ENCODE results near the gene DDX24.

The DDX24 gene

GRCh38 chr14:94029671-94030203 lies 51.3 kb downstream of the DDX24 start:
- DNase-seq = no peak

- DNase-seq = no peak
Observed at GRCh38 chr14:94029265-94029664, 51.7 kb downstream of the DDX24 start.

GRCh38 chr14:94028450-94028826 lies 52.6 kb downstream of the DDX24 start:
- no peak for DNase-seq

GRCh38 chr14:94027566-94028449 lies 53.2 kb downstream of the DDX24 start:
- no peak for DNase-seq

GRCh38 chr14:94026889-94027469 lies 54.0 kb downstream of the DDX24 start:
- no peak for DNase-seq

GRCh38 chr14:94026173-94026888 lies 54.7 kb downstream of the DDX24 start, which contains the start of gene OTUB2:
Gene OTUB2 (plus strand): TSS chr14:94026340. CDS start chr14:94026538, 198 bp downstream.
- peak; percentile 85 for DNase-seq

GRCh38 chr14:94025720-94026119 lies 55.3 kb downstream of the DDX24 start:
- no peak for DNase-seq

- DNase-seq = no peak
Observed at GRCh38 chr14:94024549-94024948, 56.5 kb downstream of the DDX24 start.

- no peak for DNase-seq
Observed at GRCh38 chr14:94022532-94023411, 58.2 kb downstream of the DDX24 start.

GRCh38 chr14:94021416-94022157 lies 59.4 kb downstream of the DDX24 start:
- DNase-seq = no peak

- no peak for DNase-seq
Observed at GRCh38 chr14:94021001-94021400, 60.0 kb downstream of the DDX24 start.

GRCh38 chr14:94020267-94020666 lies 60.7 kb downstream of the DDX24 start:
- DNase-seq = no peak

- no peak for DNase-seq
Observed at GRCh38 chr14:94019329-94019728, 61.7 kb downstream of the DDX24 start.

- DNase-seq = no peak
Observed at GRCh38 chr14:94018308-94018707, 62.7 kb downstream of the DDX24 start.

- DNase-seq = no peak
Observed at GRCh38 chr14:94016446-94016976, 64.5 kb downstream of the DDX24 start.

GRCh38 chr14:94015223-94015622 lies 65.8 kb downstream of the DDX24 start:
- DNase-seq = no peak

GRCh38 chr14:94014382-94014781 lies 66.6 kb downstream of the DDX24 start:
- DNase-seq = no peak

GRCh38 chr14:94011795-94012194 lies 69.2 kb downstream of the DDX24 start:
- DNase-seq = no peak

GRCh38 chr14:94010625-94011024 lies 70.4 kb downstream of the DDX24 start:
- DNase-seq = no peak

GRCh38 chr14:94009767-94010166 lies 71.2 kb downstream of the DDX24 start:
- DNase-seq = no peak

- DNase-seq = no peak
Observed at GRCh38 chr14:94008234-94008633, 72.8 kb downstream of the DDX24 start.
